ENCODE data around the gene COASY.

The COASY gene

GRCh38 chr17:42577532-42578281, 15.8 kb downstream of the COASY start, which contains the start of gene PSMC3IP:
Gene PSMC3IP, minus strand, starts transcription at chr17:42577729. Its CDS starts 43 bp downstream, at chr17:42577686.
- peak; percentile 93 for DNase-seq

- DNase-seq, result peak; percentile 70
These were observed 16.4 kb downstream of the COASY start for GRCh38 chr17:42578282-42578869.

- no peak for DNase-seq
These were observed 18.0 kb downstream of the COASY start for GRCh38 chr17:42579794-42580551.

- no peak for DNase-seq
These were observed 19.9 kb downstream of the COASY start for GRCh38 chr17:42581744-42582270.

- DNase-seq, result no peak
These were observed 22.9 kb downstream of the COASY start for GRCh38 chr17:42584880-42585279.

GRCh38 chr17:42585353-42585752, 23.4 kb downstream of the COASY start:
- no peak for DNase-seq

GRCh38 chr17:42586514-42587230, 24.7 kb downstream of the COASY start:
- DNase-seq, result no peak

- DNase-seq, result no peak
These were observed 28.9 kb downstream of the COASY start for GRCh38 chr17:42590886-42591285.

- DNase-seq, result no peak
These were observed 29.5 kb downstream of the COASY start for GRCh38 chr17:42591411-42591810.

GRCh38 chr17:42596386-42596785, 34.4 kb downstream of the COASY start:
- DNase-seq, result no peak

- no peak for DNase-seq
These were observed 37.0 kb downstream of the COASY start for GRCh38 chr17:42598905-42599304.

- no peak for DNase-seq
These were observed 41.4 kb downstream of the COASY start for GRCh38 chr17:42603318-42603717.

GRCh38 chr17:42607769-42608168, 45.8 kb downstream of the COASY start:
- DNase-seq, result no peak

- no peak for DNase-seq
These were observed 46.6 kb downstream of the COASY start for GRCh38 chr17:42608305-42609181.

- DNase-seq, result peak; percentile 100
These were observed 47.4 kb downstream of the COASY start, which contains the start of the genes RETREG3 and TUBG1 for GRCh38 chr17:42609182-42609813. Gene RETREG3, minus strand, starts transcription at chr17:42609374. Its CDS starts 50 bp downstream, at chr17:42609324. Gene TUBG1, plus strand, starts transcription at chr17:42609683. Its CDS starts 55 bp downstream, at chr17:42609738.

GRCh38 chr17:42609814-42610801, 48.2 kb downstream of the COASY start:
- peak; percentile 14 for DNase-seq

GRCh38 chr17:42612013-42612412, 50.1 kb downstream of the COASY start:
- DNase-seq, result no peak

GRCh38 chr17:42613699-42614295, 51.8 kb downstream of the COASY start:
- no peak for DNase-seq
